Endothelial cell of umbilical vein (primary cell): ENCODE results near the gene PIP4K2C. TPM values are rescaled to one million over a fixed set of nuclear protein-coding genes. Genes with fewer than 3 reads are reported as not detected.

Experiments
- BruUV-seq: library from RNA; stranded (reverse); fragments of 400-500 nt; replicated peaks from 2 replicates; lab custom pipeline; 2021; lab: Mats Ljungman, UMichigan
- CTCF ChIA-PET: fragments of 300-600, 350-600 bp; sonication (Branson Sonifier 250); formaldehyde crosslinking; loops from one replicate; lab custom pipeline; 2021; ENCODE audit warnings: antibody characterized with exemption, inconsistent platforms; lab: Charles Lee
- POLR2A ChIA-PET: fragments of 300-600, 350-600 bp; sonication (Branson Sonifier 250); formaldehyde crosslinking; loops from one replicate; lab custom pipeline; 2021; ENCODE audit warnings: antibody characterized with exemption, inconsistent platforms; lab: Charles Lee
- DNase-seq: peaks from one replicate; pipeline ENCODE4 v3.0.0-alpha.2; 2011; ENCODE audit warnings: low read depth, low spot score
- FAIRE-seq: peaks from 2 replicates; lab custom pipeline; 2011; peaks lifted over from hg19 to GRCh38; lab: Jason Lieb, UNC
- H2AFZ ChIP-seq: 2 replicates; pipeline ENCODE4 v1.6.0; 2012; ENCODE audit warnings: low read depth, low read length, control low read depth, inconsistent platforms
- H3K27ac ChIP-seq: 2 replicates; pipeline ENCODE4 v1.5.1; 2011; ENCODE audit warnings: low read depth, mild to moderate bottlenecking, control low read depth, low read length, moderate library complexity; ENCODE audit not compliant: insufficient read depth
- H3K27me3 ChIP-seq, 2 experiments: 2 replicates each; pipeline versions ENCODE4 v1.6.0 to v1.6.1; 2011; ENCODE audit warnings: low read length in 2 of 2, mixed read lengths in 1 of 2; ENCODE audit not compliant: control insufficient read depth in 2 of 2, insufficient read depth in 2 of 2
- H3K36me3 ChIP-seq, 2 experiments: 2 replicates in 1 of 2; 3 replicates in 1 of 2; pipeline ENCODE4 v1.5.1; 2011; ENCODE audit warnings: low read length in 2 of 2, mild to moderate bottlenecking in 1 of 2, moderate library complexity in 1 of 2; ENCODE audit not compliant: control insufficient read depth in 2 of 2, insufficient read depth in 2 of 2; ENCODE audit errors: extremely low read depth in 1 of 2
- H3K4me1 ChIP-seq: 3 replicates; pipeline ENCODE4 v1.5.1; 2011; ENCODE audit warnings: mild to moderate bottlenecking, low read length; ENCODE audit not compliant: control insufficient read depth, insufficient read depth; ENCODE audit errors: extremely low read depth
- H3K4me2 ChIP-seq: 2 replicates; pipeline ENCODE4 v1.6.1; 2011; ENCODE audit warnings: low read length, control low read depth, mixed read lengths; ENCODE audit not compliant: insufficient read depth
- H3K4me3 ChIP-seq, 3 experiments: fragments of 200-600 bp in 1 of 3; sonication (generic), shearing (Covaris generic) in 1 of 3; replicated peaks in 1 of 3; 2 replicates each; pipeline ENCODE4 v1.5.1; 2011 to 2016; ENCODE audit warnings: control low read depth in 3 of 3, low read length in 3 of 3, mild to moderate bottlenecking in 2 of 3, inconsistent platforms in 1 of 3, low read depth in 1 of 3, moderate library complexity in 1 of 3; ENCODE audit not compliant: insufficient read depth in 1 of 3
- H3K79me2 ChIP-seq: 2 replicates; pipeline ENCODE4 v1.6.0; 2012; ENCODE audit warnings: low read length, inconsistent platforms; ENCODE audit not compliant: control insufficient read depth, insufficient read depth
- H3K9ac ChIP-seq: replicated peaks from 2 replicates; pipeline ENCODE3; 2011; ENCODE audit warnings: low read length, control low read depth; ENCODE audit not compliant: insufficient read depth; ENCODE audit errors: extremely low read depth
- H3K9me1 ChIP-seq: replicated peaks from 3 replicates; pipeline ENCODE4 v1.6.0; 2011; ENCODE audit warnings: mild to moderate bottlenecking, low read length; ENCODE audit not compliant: control insufficient read depth, insufficient read depth; ENCODE audit errors: extremely low read depth
- H3K9me3 ChIP-seq: replicated peaks from 2 replicates; pipeline ENCODE4 v1.5.1; 2012; ENCODE audit warnings: low read length, inconsistent platforms; ENCODE audit not compliant: control insufficient read depth, insufficient read depth
- H4K20me1 ChIP-seq: replicated peaks from 2 replicates; pipeline ENCODE3; 2011; ENCODE audit warnings: mild to moderate bottlenecking, low read length; ENCODE audit not compliant: control insufficient read depth, insufficient read depth; ENCODE audit errors: extremely low read depth
- CTCF ChIP-seq, 2 donors: IDR thresholded peaks; 1 replicate in 1 of 2; 2 replicates in 1 of 2; pipeline ENCODE4 v1.5.1; 2011; ENCODE audit warnings: low read length in 2 of 2, mild to moderate bottlenecking in 2 of 2, moderate library complexity in 2 of 2, control low read depth in 1 of 2, inconsistent platforms in 1 of 2, low read depth in 1 of 2; ENCODE audit not compliant: insufficient read depth in 1 of 2; ENCODE audit errors: extremely low read depth in 1 of 2
- EZH2 ChIP-seq: IDR thresholded peaks from 2 replicates; pipeline ENCODE4 v1.6.1; 2012; ENCODE audit warnings: borderline replicate concordance, low read depth, mild to moderate bottlenecking, moderate library complexity, low read length, inconsistent platforms; ENCODE audit not compliant: severe bottlenecking
- FOS ChIP-seq: IDR thresholded peaks from 2 replicates; pipeline ENCODE4 v1.6.1; 2011; ENCODE audit warnings: mild to moderate bottlenecking, low read length, moderate library complexity, borderline replicate concordance; ENCODE audit not compliant: insufficient read depth
- GATA2 ChIP-seq: IDR thresholded peaks from 2 replicates; pipeline ENCODE4 v1.7.0; 2011; ENCODE audit warnings: low read depth, mild to moderate bottlenecking, moderate library complexity, mixed read lengths, low read length; ENCODE audit not compliant: insufficient read length, insufficient read depth
- JUN ChIP-seq: IDR thresholded peaks from 2 replicates; pipeline ENCODE4 v1.6.1; 2011; ENCODE audit warnings: borderline replicate concordance, low read depth; ENCODE audit not compliant: insufficient read length, insufficient read depth
- MAX ChIP-seq: IDR thresholded peaks from 2 replicates; pipeline ENCODE4 v1.6.1; 2011; ENCODE audit not compliant: insufficient read depth, insufficient read length
- MYC ChIP-seq: IDR thresholded peaks from one replicate; pipeline ENCODE4 v1.6.1; 2011; ENCODE audit warnings: mild to moderate bottlenecking, low read depth, low read length
- POLR2A ChIP-seq: IDR thresholded peaks from 2 replicates; pipeline ENCODE4 v1.6.1; 2012; ENCODE audit warnings: low read depth, mild to moderate bottlenecking, control low read depth, low read length
- POLR2AphosphoS5 ChIP-seq: IDR thresholded peaks from 2 replicates; pipeline ENCODE4 v1.6.1; 2012; ENCODE audit warnings: low read depth, mild to moderate bottlenecking, control low read depth, low read length, moderate library complexity; ENCODE audit not compliant: insufficient read depth
- dilution Hi-C: fragments of 300-500 bp; cut with MboI; formaldehyde crosslinking; loops from one replicate; pipeline ENCODE4 v1.15.0; 2019; ENCODE audit warnings: low sequenced_read_pairs; ENCODE audit not compliant: extremely low pct_ligation_motif_present
- intact Hi-C: fragments of 100-400 bp; cut with micrococcal nuclease; formaldehyde crosslinking; loops from one replicate; pipeline ENCODE4 v1.10.0; 2022
- polyA plus RNA-seq, 4 experiments: library from polyadenylated mRNA; depleted of rRNA in 3 of 4; stranded (reverse) in 3 of 4; unstranded in 1 of 4; fragments of >200 nt; gene quantifications; 2 replicates each; pipeline versions ENCODE4 v1.2.1 to v1.2.3, GENCODE V29; 2011 to 2012; ENCODE audit warnings: missing spikeins in 1 of 4
- total RNA-seq: library from RNA; stranded (reverse); gene quantifications from 2 replicates; pipeline ENCODE4 v1.2.3, GENCODE V29; 2021

The PIP4K2C gene
- total and polyA plus RNA-seq, 2 donors (not counting 3 experiments of a cell fraction or from before 2014, with no cell fraction given), result 10.5 to 11.5 TPM

- H3K9ac ChIP-seq, result no peak overlapping the region
- no peak overlapping the region for H3K27ac ChIP-seq
- H3K36me3 ChIP-seq, result no peaks in the 10 kb centered on the region
- H3K4me3 ChIP-seq, result no peak overlapping the region
- no peak for TF ChIP-seq POLR2A
- no peak for TF ChIP-seq JUN
- no peak for TF ChIP-seq CTCF (IDR thresholded peaks at IDR 0.05; ENCODE audit: extremely low read depth in 1 of 2, insufficient read depth in 1 of 2, low read depth in 1 of 2, low read length in 2 of 2)
- TF ChIP-seq EZH2, result no peak
- no peak for TF ChIP-seq MYC
- TF ChIP-seq POLR2AphosphoS5, result no peak
- no peak for TF ChIP-seq FOS
- TF ChIP-seq MAX, result no peak
- TF ChIP-seq GATA2, result no peak
- no peak for FAIRE-seq
- no peak overlapping the region for H2AFZ ChIP-seq
- intact Hi-C loops, result no loop called here
- H4K20me1 ChIP-seq, result no peaks in the 10 kb centered on the region
- dilution Hi-C loops, result no loop called here
- ChIA-PET CTCF (interaction anchor here (1.3 to 2.6 kb wide), 3 partner anchors 10 to 63 kb away, joined by 4 to 21 read pairs (median 7); partner anchors contain the start of gene B4GALNT1), POLR2A (no interaction called here)
- DNase-seq, result no peak
- H3K27me3 ChIP-seq, result peaks cover 6% of the 10 kb centered on the region in 2 experiments
- H3K79me2 ChIP-seq, result no peaks in the 10 kb centered on the region
- no peaks in the 10 kb centered on the region for H3K9me3 ChIP-seq
- H3K4me2 ChIP-seq, result no peak overlapping the region
- BruUV-seq, result no TSS peak
- H3K4me1 ChIP-seq, result no peaks in the 10 kb centered on the region
- H3K9me1 ChIP-seq, result no peaks in the 10 kb centered on the region
Observed at GRCh38 chr12:57574795-57575194, 16.2 kb upstream of the PIP4K2C start.
